H1 (cell line): ENCODE results near the gene EDA. TPM values are rescaled to one million over a fixed set of nuclear protein-coding genes. Genes with fewer than 3 reads are reported as not detected.

Experiments
- CTCF ChIA-PET: fragments of 300-600 bp; sonication (Branson Sonifier 250); formaldehyde crosslinking; loops from one replicate; lab custom pipeline; 2021; ENCODE audit not compliant: partially characterized antibody; lab: Charles Lee
- POLR2A ChIA-PET: fragments of 300-600 bp; sonication (Branson Sonifier 250); formaldehyde crosslinking; loops from one replicate; lab custom pipeline; 2021; ENCODE audit warnings: inconsistent platforms; ENCODE audit not compliant: partially characterized antibody; lab: Charles Lee
- DNase-seq, 2 experiments: peaks; one replicate each; pipeline versions ENCODE4 v3.0.0 to v3.0.0-alpha.2; 2010 to 2022; ENCODE audit warnings: low spot score in 2 of 2, low read depth in 1 of 2, mixed read lengths in 1 of 2
- FAIRE-seq: peaks from 2 replicates; lab custom pipeline; 2011; peaks lifted over from hg19 to GRCh38; lab: Jason Lieb, UNC
- H2AFZ ChIP-seq: 2 replicates; pipeline ENCODE4 v1.8.1; 2012; ENCODE audit warnings: low read length, inconsistent platforms
- H2AK5ac ChIP-seq: 2 replicates; pipeline ENCODE4 v1.6.1; 2013; ENCODE audit warnings: low read depth, low read length
- H2BK120ac ChIP-seq: replicated peaks from 2 replicates; pipeline ENCODE3; 2013; ENCODE audit warnings: low read depth, low read length, inconsistent platforms
- H2BK12ac ChIP-seq: 2 replicates; pipeline ENCODE4 v1.6.1; 2013; ENCODE audit warnings: low read depth, low read length
- H2BK15ac ChIP-seq: 2 replicates; pipeline ENCODE4 v1.6.1; 2013; ENCODE audit warnings: low read length
- H2BK20ac ChIP-seq: 2 replicates; pipeline ENCODE4 v1.6.1; 2013; ENCODE audit warnings: low read length
- H2BK5ac ChIP-seq: 2 replicates; pipeline ENCODE4 v1.6.1; 2013; ENCODE audit warnings: low read depth, low read length
- H3K14ac ChIP-seq: 2 replicates; pipeline ENCODE4 v1.6.1; 2013; ENCODE audit warnings: inconsistent platforms; ENCODE audit not compliant: insufficient read length
- H3K18ac ChIP-seq: 2 replicates; pipeline ENCODE4 v1.6.1; 2013; ENCODE audit warnings: low read length; ENCODE audit errors: extremely low read depth
- H3K23ac ChIP-seq: 2 replicates; pipeline ENCODE4 v1.6.1; 2013; ENCODE audit warnings: inconsistent platforms; ENCODE audit not compliant: insufficient read length
- H3K23me2 ChIP-seq: 2 replicates; pipeline ENCODE4 v1.6.1; 2013; ENCODE audit warnings: low read depth, low read length
- H3K27ac ChIP-seq: 2 replicates; pipeline ENCODE4 v1.6.1; 2011; ENCODE audit warnings: low read depth, low read length, inconsistent platforms
- H3K27me3 ChIP-seq, 4 experiments: replicated peaks in 1 of 4; 1 replicate in 1 of 4; 2 replicates in 3 of 4; pipeline versions ENCODE4 v1.6.1 to v1.8.1; 2011 to 2013; ENCODE audit warnings: low read length in 3 of 4, mild to moderate bottlenecking in 3 of 4, inconsistent platforms in 2 of 4, mixed read lengths in 2 of 4, moderate library complexity in 1 of 4; ENCODE audit not compliant: control insufficient read depth in 3 of 4, insufficient read depth in 3 of 4; ENCODE audit errors: extremely low read depth in 1 of 4
- H3K36me3 ChIP-seq, 4 experiments: 2 replicates each; pipeline versions ENCODE4 v1.6.1 to v1.8.1; 2011 to 2013; ENCODE audit warnings: mild to moderate bottlenecking in 4 of 4, low read length in 3 of 4, moderate library complexity in 2 of 4, control low read depth in 1 of 4, inconsistent platforms in 1 of 4; ENCODE audit not compliant: insufficient read depth in 4 of 4, control insufficient read depth in 2 of 4
- H3K4ac ChIP-seq: replicated peaks from 2 replicates; pipeline ENCODE3; 2013; ENCODE audit warnings: low read length, low read depth, mixed read lengths, inconsistent platforms; ENCODE audit not compliant: insufficient read length
- H3K4me1 ChIP-seq, 4 experiments: replicated peaks in 1 of 4; 1 replicate in 1 of 4; 2 replicates in 3 of 4; pipeline versions ENCODE4 v1.6.1 to v1.8.1; 2011 to 2013; ENCODE audit warnings: low read length in 3 of 4, inconsistent platforms in 2 of 4, mixed read lengths in 1 of 4; ENCODE audit not compliant: insufficient read depth in 4 of 4, control insufficient read depth in 3 of 4
- H3K4me2 ChIP-seq, 2 experiments: 2 replicates each; pipeline versions ENCODE4 v1.6.1 to v1.8.1; 2011 to 2013; ENCODE audit warnings: low read depth in 2 of 2, low read length in 2 of 2, control low read depth in 1 of 2, inconsistent platforms in 1 of 2, mild to moderate bottlenecking in 1 of 2; ENCODE audit not compliant: insufficient read depth in 1 of 2
- H3K4me3 ChIP-seq, 4 experiments: fragments of 200-600, 300-600 bp in 1 of 4; sonication (generic), shearing (Covaris generic), sonication (Bioruptor Twin) in 1 of 4; 2 replicates each; pipeline versions ENCODE4 v1.5.1 to v1.8.1; 2011 to 2016; ENCODE audit warnings: low read length in 4 of 4, low read depth in 3 of 4, control low read depth in 2 of 4, inconsistent platforms in 2 of 4, mild to moderate bottlenecking in 2 of 4, mixed read lengths in 1 of 4, moderate library complexity in 1 of 4; ENCODE audit not compliant: insufficient read depth in 2 of 4; ENCODE audit errors: extremely low read depth in 1 of 4
- H3K56ac ChIP-seq: replicated peaks from 2 replicates; pipeline ENCODE3; 2013; ENCODE audit warnings: low read depth, mild to moderate bottlenecking, mixed read lengths, low read length, inconsistent platforms; ENCODE audit not compliant: insufficient read length
- H3K79me1 ChIP-seq: 2 replicates; pipeline ENCODE4 v1.6.1; 2013; ENCODE audit warnings: low read depth, low read length, control low read depth
- H3K79me2 ChIP-seq, 2 experiments: 2 replicates each; pipeline versions ENCODE4 v1.6.1 to v1.8.1; 2012 to 2013; ENCODE audit warnings: low read length in 2 of 2, mild to moderate bottlenecking in 2 of 2, inconsistent platforms in 1 of 2; ENCODE audit not compliant: insufficient read depth in 2 of 2, control insufficient read depth in 1 of 2
- H3K9ac ChIP-seq, 4 experiments: replicated peaks in 1 of 4; 1 replicate in 1 of 4; 2 replicates in 3 of 4; pipeline versions ENCODE4 v1.6.1 to v1.8.1; 2011 to 2013; ENCODE audit warnings: low read depth in 3 of 4, low read length in 3 of 4, control low read depth in 2 of 4, mild to moderate bottlenecking in 2 of 4, moderate library complexity in 2 of 4, inconsistent platforms in 1 of 4; ENCODE audit errors: extremely low read depth in 1 of 4
- H3K9me3 ChIP-seq, 2 experiments: 2 replicates each; pipeline versions ENCODE4 v1.6.1 to v1.8.1; 2012 to 2013; ENCODE audit warnings: mild to moderate bottlenecking in 2 of 2, moderate library complexity in 2 of 2, control low read depth in 1 of 2, inconsistent platforms in 1 of 2, low read depth in 1 of 2, low read length in 1 of 2, mixed read lengths in 1 of 2; ENCODE audit not compliant: insufficient read depth in 2 of 2
- H4K20me1 ChIP-seq, 2 experiments: replicated peaks in 1 of 2; 2 replicates each; pipeline versions ENCODE3 to v1.8.1; 2011 to 2013; ENCODE audit warnings: inconsistent platforms in 2 of 2, low read length in 2 of 2, mild to moderate bottlenecking in 1 of 2; ENCODE audit not compliant: insufficient read depth in 2 of 2, control insufficient read depth in 1 of 2
- H4K5ac ChIP-seq: 2 replicates; pipeline ENCODE4 v1.6.1; 2013; ENCODE audit warnings: low read length, low read depth, mixed read lengths, inconsistent platforms; ENCODE audit not compliant: insufficient read length
- H4K8ac ChIP-seq: 2 replicates; pipeline ENCODE4 v1.8.0; 2013; ENCODE audit warnings: mild to moderate bottlenecking, moderate library complexity, low read length, inconsistent platforms; ENCODE audit not compliant: insufficient read depth; ENCODE audit errors: extremely low read depth
- H4K91ac ChIP-seq: replicated peaks from 2 replicates; pipeline ENCODE3; 2013; ENCODE audit warnings: low read length, mixed read lengths, inconsistent platforms; ENCODE audit not compliant: insufficient read length
- CEBPB ChIP-seq: IDR thresholded peaks from 2 replicates; pipeline ENCODE4 v1.6.1; 2012; ENCODE audit warnings: low read depth, low read length
- CREB1 ChIP-seq: IDR thresholded peaks from 2 replicates; pipeline ENCODE4 v1.6.1; 2012; ENCODE audit warnings: inconsistent platforms
- EGR1 ChIP-seq: IDR thresholded peaks from 2 replicates; pipeline ENCODE4 v1.6.1; 2011; ENCODE audit warnings: low read depth, low read length, borderline replicate concordance
- EP300 ChIP-seq, 2 experiments: IDR thresholded peaks; 1 replicate in 1 of 2; 2 replicates in 1 of 2; pipeline ENCODE4 v1.6.1; 2011 to 2012; ENCODE audit warnings: low read depth in 2 of 2, low read length in 2 of 2, mild to moderate bottlenecking in 2 of 2, borderline replicate concordance in 1 of 2, inconsistent platforms in 1 of 2, moderate library complexity in 1 of 2
- HDAC2 ChIP-seq, 2 experiments: fragments of 300-600 bp in 1 of 2; sonication (generic) in 1 of 2; IDR thresholded peaks; 2 replicates each; pipeline ENCODE4 v1.6.1; 2011 to 2012; ENCODE audit warnings: low read depth in 2 of 2, low read length in 2 of 2, mild to moderate bottlenecking in 2 of 2, moderate library complexity in 2 of 2, borderline replicate concordance in 1 of 2, inconsistent platforms in 1 of 2
- HDAC6 ChIP-seq: IDR thresholded peaks from one replicate; pipeline ENCODE4 v1.7.1; 2012; ENCODE audit warnings: low read depth, mild to moderate bottlenecking, inconsistent platforms, low read length, moderate library complexity
- JUN ChIP-seq: IDR thresholded peaks from 2 replicates; pipeline ENCODE4 v1.6.1; 2011; ENCODE audit warnings: low read depth, mild to moderate bottlenecking, improper control_type of control experiment, low read length
- KDM1A ChIP-seq: fragments of 200-600, 300-600 bp; sonication (generic); IDR thresholded peaks from 2 replicates; pipeline ENCODE4 v1.7.1; 2016; ENCODE audit warnings: mild to moderate bottlenecking, low read length, borderline replicate concordance
- KDM4A ChIP-seq: IDR thresholded peaks from one replicate; pipeline ENCODE4 v1.7.1; 2012; ENCODE audit warnings: low read depth, mild to moderate bottlenecking, moderate library complexity, low read length, inconsistent platforms; ENCODE audit not compliant: severe bottlenecking
- RFX5 ChIP-seq: IDR thresholded peaks from 2 replicates; pipeline ENCODE4 v1.6.1; 2011; ENCODE audit warnings: low read depth, low read length, improper control_type of control experiment, borderline replicate concordance
- SAP30 ChIP-seq: fragments of 300-600 bp; sonication (generic); IDR thresholded peaks from 2 replicates; pipeline ENCODE4 v1.7.1; 2012; ENCODE audit warnings: low read length, moderate library complexity, mild to moderate bottlenecking, inconsistent platforms; ENCODE audit not compliant: insufficient read depth, insufficient replicate concordance
- SIRT6 ChIP-seq: IDR thresholded peaks from one replicate; pipeline ENCODE4 v1.7.1; 2012; ENCODE audit warnings: low read length, inconsistent platforms
- SP1 ChIP-seq: IDR thresholded peaks from 2 replicates; pipeline ENCODE4 v1.6.1; 2011; ENCODE audit warnings: low read depth, low read length
- SRF ChIP-seq: IDR thresholded peaks from 2 replicates; pipeline ENCODE4 v1.6.1; 2011; ENCODE audit warnings: mild to moderate bottlenecking, low read depth, low read length, moderate library complexity
- WGBS, 2 experiments: shearing (Covaris generic) in 1 of 2; methylation state at CpG; one replicate each; pipeline versions ENCODE4 v1.1.6 to v1.1.7; 2013 to 2015; ENCODE audit warnings: low lambda C conversion rate in 2 of 2, mixed read lengths in 2 of 2, inconsistent platforms in 1 of 2, low coverage in 1 of 2, missing lambda C conversion rate in 1 of 2; ENCODE audit not compliant: insufficient replicate concordance in 2 of 2, insufficient coverage in 1 of 2, insufficient read length in 1 of 2; ENCODE audit errors: extremely low coverage in 1 of 2, missing lambda C conversion rate in 1 of 2; 5-methylcytosine and 5-hydroxymethylcytosine counted together
- polyA plus RNA-seq, 7 experiments: library from polyadenylated mRNA; depleted of rRNA in 3 of 7; stranded (reverse) in 5 of 7; unstranded in 2 of 7; fragments of >200 nt in 5 of 7; fragments of 200-250 nt in 2 of 7; gene quantifications; 1 replicate in 5 of 7; 2 replicates in 1 of 7; 4 replicates in 1 of 7; pipeline versions ENCODE4 v1.2.1 to v1.2.3, GENCODE V29; 2011 to 2013; ENCODE audit warnings: missing spikeins in 2 of 7, mixed read lengths in 2 of 7
- total RNA-seq: library from RNA; stranded (reverse); fragmentation: NEBNext Ultra II Directional; extraction: Animal tissue kit (Norgen Biotek cat#: 25700); gene quantifications from 2 replicates; pipeline ENCODE4 v1.2.1, GENCODE V29; 2021

The EDA gene
- total and polyA plus RNA-seq, 2 of the 8 experiments (the other 6 are each of a cell fraction or from before 2014, with no cell fraction given) = 7.5 to 10.5 TPM

- no peak overlapping the region for H4K91ac ChIP-seq
- H3K27me3 ChIP-seq = no peaks in the 10 kb centered on the region
- no peaks in the 10 kb centered on the region for H3K23me2 ChIP-seq
- WGBS, 2 experiments = 100% methylated on average over 1 of the region's 1 CpG; no CpG with 5 or more reads in 1 of the 2 experiments
- H3K9me3 ChIP-seq = no peaks in the 10 kb centered on the region
- no peak overlapping the region for H3K23ac ChIP-seq
- H2AFZ ChIP-seq = no peak overlapping the region
- H2BK20ac ChIP-seq = no peak overlapping the region
- no peaks in the 10 kb centered on the region for H3K79me2 ChIP-seq
- no peak overlapping the region for H3K4ac ChIP-seq
- no peak overlapping the region for H4K5ac ChIP-seq
- H2BK15ac ChIP-seq = no peak overlapping the region
- H4K20me1 ChIP-seq = no peaks in the 10 kb centered on the region
- H2AK5ac ChIP-seq = no peak overlapping the region
- no peak overlapping the region for H3K27ac ChIP-seq
- no peak for FAIRE-seq
- no peaks in the 10 kb centered on the region for H3K4me1 ChIP-seq
- POLR2A ChIA-PET = no interaction called here
- H3K18ac ChIP-seq = no peak overlapping the region
- H2BK120ac ChIP-seq = no peak overlapping the region
- H3K4me2 ChIP-seq = no peak overlapping the region
- CTCF ChIA-PET = no interaction called here
- no peak overlapping the region for H2BK5ac ChIP-seq
- H4K8ac ChIP-seq = no peak overlapping the region
- no peaks in the 10 kb centered on the region for H3K79me1 ChIP-seq
- no peak overlapping the region for H3K56ac ChIP-seq
- H3K9ac ChIP-seq = no peak overlapping the region
- no peak overlapping the region for H3K4me3 ChIP-seq
- no peak for DNase-seq
- H2BK12ac ChIP-seq = no peak overlapping the region
- no peak overlapping the region for H3K14ac ChIP-seq
- H3K36me3 ChIP-seq = no peaks in the 10 kb centered on the region
- no peak for TF ChIP-seq SIRT6
- no peak for TF ChIP-seq SRF
- TF ChIP-seq CEBPB = no peak
- no peak for TF ChIP-seq KDM4A
- no peak for TF ChIP-seq HDAC6
- TF ChIP-seq SAP30 = no peak
- TF ChIP-seq SP1 = no peak
- no peak for TF ChIP-seq HDAC2 (IDR thresholded peaks at IDR 0.05; ENCODE audit: borderline replicate concordance in 1 of 2, low read depth in 2 of 2, low read length in 2 of 2)
- no peak for TF ChIP-seq KDM1A
- no peak for TF ChIP-seq CREB1
- no peak for TF ChIP-seq EP300 (IDR thresholded peaks at IDR 0.05; ENCODE audit: borderline replicate concordance in 1 of 2, low read depth in 2 of 2, low read length in 2 of 2)
- TF ChIP-seq JUN = no peak
- no peak for TF ChIP-seq EGR1
- TF ChIP-seq RFX5 = no peak
Observed at GRCh38 chrX:69876221-69876620, 260.3 kb downstream of the EDA start.
